Sigmoid colon (tissue), 7 donors: ENCODE measurements around the gene FUT7. TPM values are rescaled to one million over a fixed set of nuclear protein-coding genes. Genes with fewer than 3 reads are reported as not detected.

Experiments
- DNase-seq: peaks from one replicate; pipeline ENCODE4 v3.0.0-alpha.2; 2019
- H3K27ac ChIP-seq, 4 donors: fragments of 200-600 bp; sonication (generic); one replicate each; pipeline ENCODE4 v1.5.1; 2016 to 2019; ENCODE audit warnings: mild to moderate bottlenecking in 1 of 4
- H3K27me3 ChIP-seq, 3 donors: fragments of 200-600 bp; sonication (generic); one replicate each; pipeline ENCODE4 v1.5.1; 2019; ENCODE audit warnings: mild to moderate bottlenecking in 1 of 3
- H3K36me3 ChIP-seq, 4 donors: fragments of 200-600 bp; sonication (generic); one replicate each; pipeline ENCODE4 v1.5.1; 2016 to 2019
- H3K4me1 ChIP-seq, 4 donors: fragments of 200-600 bp; sonication (generic); one replicate each; pipeline ENCODE4 v1.5.1; 2017 to 2019
- H3K4me3 ChIP-seq, 4 donors: fragments of 200-600 bp; sonication (generic); one replicate each; pipeline ENCODE4 v1.5.1; 2017 to 2019; ENCODE audit warnings: mild to moderate bottlenecking in 2 of 4, moderate library complexity in 1 of 4
- H3K9me3 ChIP-seq, 4 donors: fragments of 200-600 bp in 3 of 4; sonication (generic) in 3 of 4; one replicate each; pipeline versions ENCODE4 v1.5.1 to v1.6.1; 2013 to 2019
- CTCF ChIP-seq, 4 experiments: fragments of 450-650 bp in 3 of 4; fragments of 200-600 bp in 1 of 4; IDR thresholded peaks; one replicate each; pipeline ENCODE4 v1.5.1; 2016 to 2019; ENCODE audit warnings: antibody characterized with exemption in 4 of 4, mild to moderate bottlenecking in 3 of 4, moderate library complexity in 2 of 4
- EP300 ChIP-seq, 4 donors: sonication (generic); formaldehyde crosslinking; IDR thresholded peaks; one replicate each; pipeline ENCODE4 v1.6.1; 2017; ENCODE audit warnings: antibody characterized with exemption in 4 of 4
- POLR2A ChIP-seq, 2 donors: fragments of 450-650 bp; IDR thresholded peaks; one replicate each; pipeline ENCODE4 v1.6.1; 2016; ENCODE audit warnings: antibody characterized with exemption in 2 of 2, mild to moderate bottlenecking in 2 of 2, moderate library complexity in 2 of 2
- POLR2AphosphoS5 ChIP-seq, 4 donors: sonication (generic); formaldehyde crosslinking; IDR thresholded peaks; one replicate each; pipeline ENCODE4 v1.6.1; 2017; ENCODE audit warnings: antibody characterized with exemption in 4 of 4
- WGBS, 2 donors: extraction: QIAGEN DNeasy Blood & Tissue Kit; methylation state at CpG; one replicate each; pipeline ENCODE4 v1.1.7; 2013; 5-methylcytosine and 5-hydroxymethylcytosine counted together
- intact Hi-C: fragments of 100-400 bp; cut with DNase I; formaldehyde crosslinking; loops from one replicate; pipeline ENCODE4 v1.15.1; 2023
- polyA plus RNA-seq, 3 donors: library from polyadenylated mRNA; stranded (reverse); fragments of 200-250 nt; gene quantifications; one replicate each; pipeline ENCODE4 v1.2.3, GENCODE V29; 2013
- total RNA-seq, 4 donors: library from RNA; depleted of rRNA; stranded (reverse); fragments of >200 nt; gene quantifications; one replicate each; pipeline ENCODE4 v1.1.0, GENCODE V29; 2016
- donor health status: healthy with polysubstance abuse.
- donor health status: Bipolar disorder and iron deficiency.
- donor health status: healthy.

Gene FUT7
- total and polyA plus RNA-seq, 7 donors, result 0.36 to 1.3 (median 0.84) TPM; not detected in 3

GRCh38 chr9:137019891-137020683 is 11.8 kb downstream of the FUT7 start:
- intact Hi-C loops, result no loop called here
- TF ChIP-seq POLR2AphosphoS5 (IDR thresholded peaks at IDR 0.05) (no peak), CTCF (IDR thresholded peaks at IDR 0.05) (no peak), EP300 (IDR thresholded peaks at IDR 0.05) (no peak), POLR2A (IDR thresholded peaks at IDR 0.05) (no peak)
- H3K4me3 ChIP-seq, result no peak overlapping the region
- no peak overlapping the region for H3K27ac ChIP-seq
- H3K9me3 ChIP-seq, result no peaks in the 10 kb centered on the region
- no peak for DNase-seq
- WGBS, 2 donors, result 93 to 94% methylated on average over 34 of the region's 34 CpGs
- no peaks in the 10 kb centered on the region for H3K4me1 ChIP-seq
- peaks cover 0 to 30% (median 4%) of the 10 kb centered on the region in 4 donors for H3K36me3 ChIP-seq
- no peaks in the 10 kb centered on the region for H3K27me3 ChIP-seq

- Histone ChIP-seq H3K9me3 (no peaks in the 10 kb centered on the region), H3K27ac (no peak overlapping the region), H3K27me3 (no peaks in the 10 kb centered on the region), H3K4me3 (no peak overlapping the region), H3K4me1 (no peaks in the 10 kb centered on the region), H3K36me3 (peaks cover 0 to 39% (median 7%) of the 10 kb centered on the region in 4 donors)
- intact Hi-C loops, result no loop called here
- no peak for DNase-seq
- TF ChIP-seq EP300 (IDR thresholded peaks at IDR 0.05) (no peak), POLR2AphosphoS5 (IDR thresholded peaks at IDR 0.05) (no peak), POLR2A (IDR thresholded peaks at IDR 0.05) (no peak), CTCF (IDR thresholded peaks at IDR 0.05) (no peak)
- 93% methylated on average over 36 of the region's 36 CpGs for WGBS, 2 donors
Observed at GRCh38 chr9:137018761-137019559, 12.9 kb downstream of the FUT7 start.

GRCh38 chr9:137017791-137018497 is 13.9 kb downstream of the FUT7 start:
- TF ChIP-seq POLR2A (IDR thresholded peaks at IDR 0.05) (no peak), EP300 (IDR thresholded peaks at IDR 0.05) (no peak), CTCF (IDR thresholded peaks at IDR 0.05) (no peak), POLR2AphosphoS5 (IDR thresholded peaks at IDR 0.05) (no peak)
- WGBS, 2 donors, result 94 to 95% methylated on average over 45 of the region's 45 CpGs
- intact Hi-C loops, result no loop called here

DNA sequence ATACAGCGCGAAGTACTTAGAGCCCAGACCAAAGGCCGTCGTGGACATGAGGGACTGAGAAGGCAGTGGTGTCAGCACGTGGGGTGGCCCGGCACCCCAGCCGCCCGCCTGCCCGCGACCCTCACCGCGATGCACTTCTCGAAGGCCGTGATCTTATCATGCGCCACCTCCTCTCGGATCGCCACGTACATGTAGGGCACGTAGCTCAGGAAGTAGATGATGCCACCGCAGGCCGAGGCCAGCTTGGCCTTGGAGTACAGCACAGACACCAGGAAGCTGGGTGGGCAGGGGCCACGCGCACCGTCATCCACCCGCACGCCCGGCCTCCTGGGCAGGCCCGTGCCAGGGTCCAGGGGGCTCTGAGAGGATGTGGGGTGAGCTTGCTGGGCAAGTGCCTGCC is 14.8 kb downstream of the FUT7 start:
- peaks cover 0 to 56% (median 14%) of the 10 kb centered on the region in 4 donors for H3K36me3 ChIP-seq
- no peak overlapping the region for H3K4me3 ChIP-seq
- DNase-seq, result no peak
- no peak for TF ChIP-seq POLR2AphosphoS5 (IDR thresholded peaks at IDR 0.05)
- WGBS, 2 donors, result 98% methylated on average over 28 of the region's 28 CpGs
- intact Hi-C loops, result no loop called here
- no peaks in the 10 kb centered on the region for H3K27me3 ChIP-seq
- H3K9me3 ChIP-seq, result no peaks in the 10 kb centered on the region
- no peaks in the 10 kb centered on the region for H3K4me1 ChIP-seq
- H3K27ac ChIP-seq, result no peak overlapping the region

More at GRCh38 chr9:137017791-137018497, 13.9 kb downstream of the FUT7 start:
- H3K4me1 ChIP-seq, result no peaks in the 10 kb centered on the region
- H3K4me3 ChIP-seq, result no peak overlapping the region
- H3K27me3 ChIP-seq, result no peaks in the 10 kb centered on the region
- no peaks in the 10 kb centered on the region for H3K9me3 ChIP-seq
- peaks cover 0 to 47% (median 7%) of the 10 kb centered on the region in 4 donors for H3K36me3 ChIP-seq
- H3K27ac ChIP-seq, result no peak overlapping the region
- DNase-seq, result no peak

DNA sequence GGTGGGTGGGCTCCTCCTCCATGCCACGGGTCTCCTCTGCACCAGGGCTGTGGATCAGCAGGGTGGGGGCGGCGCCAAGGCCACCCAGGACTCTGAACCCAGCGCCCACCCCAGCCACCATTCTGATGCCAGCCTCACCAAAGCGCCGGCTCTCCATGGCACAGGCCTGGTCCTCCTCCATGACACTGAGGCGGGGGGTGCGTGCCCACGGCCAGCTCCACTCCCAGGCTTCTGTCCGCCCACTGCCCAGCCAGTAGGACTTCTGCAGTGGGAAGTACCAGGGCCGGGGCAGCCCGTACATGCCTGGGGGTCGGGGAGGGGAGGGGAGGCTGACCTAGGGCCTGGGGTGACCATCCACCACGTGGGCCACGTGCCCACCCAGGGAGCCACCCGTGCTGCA is 15.5 kb downstream of the FUT7 start:
- WGBS, 2 donors, result 96% methylated on average over 16 of the region's 16 CpGs
- TF ChIP-seq POLR2A (IDR thresholded peaks at IDR 0.05) (no peak), CTCF (IDR thresholded peaks at IDR 0.05) (no peak), EP300 (IDR thresholded peaks at IDR 0.05) (no peak), POLR2AphosphoS5 (IDR thresholded peaks at IDR 0.05) (no peak)
- Histone ChIP-seq H3K27ac (no peak overlapping the region), H3K36me3 (peaks cover 0 to 62% (median 17%) of the 10 kb centered on the region in 4 donors), H3K4me1 (no peaks in the 10 kb centered on the region), H3K9me3 (no peaks in the 10 kb centered on the region), H3K4me3 (no peak overlapping the region), H3K27me3 (no peaks in the 10 kb centered on the region)
- DNase-seq, result no peak
- intact Hi-C loops, result no loop called here
